Measurements from ENCODE around the gene CCDC102B. TPM values are rescaled to one million over a fixed set of nuclear protein-coding genes. Genes with fewer than 3 reads are reported as not detected.
A peak's percentile ranks its signal among the peaks of the same experiment; 100 is the strongest.

Gene CCDC102B
- total and polyA plus RNA-seq, 12 donors, result 2.7 to 16.7 (median 8.6) TPM

DNA sequence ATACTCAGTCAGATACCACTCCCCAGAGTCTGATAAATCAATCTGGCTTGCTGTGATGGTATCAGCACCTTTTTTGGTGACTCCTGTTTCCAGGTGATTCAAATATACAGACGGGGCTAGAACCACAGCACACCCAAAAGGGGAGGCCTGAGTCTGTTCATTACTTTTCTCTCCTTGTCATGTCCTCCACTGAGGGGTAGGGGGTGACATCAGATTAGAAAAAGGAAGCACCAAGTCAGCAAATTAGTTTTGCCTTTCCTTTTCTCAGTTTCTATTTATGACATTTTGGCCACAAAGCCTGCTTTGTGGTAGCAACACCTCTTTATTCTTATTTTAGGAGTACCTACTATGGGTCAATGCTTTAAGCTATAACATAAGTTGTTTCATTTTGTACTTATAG, 127.4 kb downstream of the CCDC102B start:
- no peaks in the 10 kb centered on the region for H3K9me3 ChIP-seq (replicated peaks in 1 of 3)
- H3K4me3 ChIP-seq, result no peak overlapping the region
- no peak for DNase-seq
- no peak overlapping the region for H3K27ac ChIP-seq
- intact Hi-C loops (cut with DNase I), result no loop called here
- no peaks in the 10 kb centered on the region for H3K27me3 ChIP-seq
- H3K36me3 ChIP-seq (replicated peaks in 1 of 2), result no peaks in the 10 kb centered on the region
- 20 to 50% (median 24%) methylated on average over 1 of the region's 1 CpG for WGBS, 4 donors
- TF ChIP-seq, protein P1, sequence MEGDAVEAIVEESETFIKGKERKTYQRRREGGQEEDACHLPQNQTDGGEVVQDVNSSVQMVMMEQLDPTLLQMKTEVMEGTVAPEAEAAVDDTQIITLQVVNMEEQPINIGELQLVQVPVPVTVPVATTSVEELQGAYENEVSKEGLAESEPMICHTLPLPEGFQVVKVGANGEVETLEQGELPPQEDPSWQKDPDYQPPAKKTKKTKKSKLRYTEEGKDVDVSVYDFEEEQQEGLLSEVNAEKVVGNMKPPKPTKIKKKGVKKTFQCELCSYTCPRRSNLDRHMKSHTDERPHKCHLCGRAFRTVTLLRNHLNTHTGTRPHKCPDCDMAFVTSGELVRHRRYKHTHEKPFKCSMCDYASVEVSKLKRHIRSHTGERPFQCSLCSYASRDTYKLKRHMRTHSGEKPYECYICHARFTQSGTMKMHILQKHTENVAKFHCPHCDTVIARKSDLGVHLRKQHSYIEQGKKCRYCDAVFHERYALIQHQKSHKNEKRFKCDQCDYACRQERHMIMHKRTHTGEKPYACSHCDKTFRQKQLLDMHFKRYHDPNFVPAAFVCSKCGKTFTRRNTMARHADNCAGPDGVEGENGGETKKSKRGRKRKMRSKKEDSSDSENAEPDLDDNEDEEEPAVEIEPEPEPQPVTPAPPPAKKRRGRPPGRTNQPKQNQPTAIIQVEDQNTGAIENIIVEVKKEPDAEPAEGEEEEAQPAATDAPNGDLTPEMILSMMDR (IDR thresholded peaks at IDR 0.05), result peak in 2 of 6 experiments; percentile 6 to 15
- TF ChIP-seq POLR2A (IDR thresholded peaks at IDR 0.05), result no peak
- no peaks in the 10 kb centered on the region for H3K4me1 ChIP-seq (replicated peaks in 1 of 2)

DNA sequence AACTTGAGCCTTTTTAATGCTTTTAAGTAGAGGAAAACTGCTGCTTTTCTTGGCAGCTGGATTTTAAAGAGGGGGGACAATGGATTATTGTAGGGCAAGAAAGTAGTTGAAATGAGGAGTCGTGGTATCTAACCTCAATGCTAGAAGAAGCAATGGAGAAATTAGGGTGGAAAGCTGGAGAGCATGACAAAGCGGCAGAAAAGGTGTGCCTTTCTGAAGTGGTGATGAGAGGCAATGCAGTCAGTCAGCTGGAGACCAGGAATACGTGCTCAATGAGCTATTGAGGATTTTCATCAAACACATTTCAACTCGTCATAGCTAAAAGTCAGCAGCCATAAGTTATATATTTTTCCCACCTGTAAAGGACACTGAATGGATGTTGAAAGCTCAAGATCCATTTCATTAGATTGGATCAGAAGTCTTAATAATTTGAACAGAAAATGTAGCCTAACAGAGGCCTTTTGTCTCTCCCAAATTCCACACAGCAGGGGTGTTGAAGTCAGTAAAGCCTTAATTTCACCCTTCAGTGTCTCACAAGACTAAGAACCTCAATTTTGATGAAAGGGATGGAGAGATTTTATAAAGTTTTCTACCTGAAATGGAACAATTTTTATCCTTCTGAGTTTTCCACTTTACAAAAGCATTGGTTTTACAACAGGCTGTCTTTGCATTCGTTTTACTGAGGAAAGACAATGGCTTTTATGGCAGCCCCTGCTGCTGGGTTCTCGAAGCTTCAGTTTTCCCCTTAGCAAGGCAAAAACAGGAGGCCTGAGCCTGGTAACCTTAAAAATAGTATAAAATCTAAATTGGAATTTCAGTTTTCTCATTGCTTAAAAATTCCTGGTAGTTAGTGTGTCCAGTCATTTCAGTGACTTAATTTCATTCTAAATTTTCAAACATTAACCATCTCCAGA, 131.1 kb downstream of the CCDC102B start:
- no peak overlapping the region for H3K4me3 ChIP-seq
- TF ChIP-seq POLR2A (IDR thresholded peaks at IDR 0.05), result no peak
- TF ChIP-seq, protein P1 (IDR thresholded peaks at IDR 0.05), result no peak

DNA sequence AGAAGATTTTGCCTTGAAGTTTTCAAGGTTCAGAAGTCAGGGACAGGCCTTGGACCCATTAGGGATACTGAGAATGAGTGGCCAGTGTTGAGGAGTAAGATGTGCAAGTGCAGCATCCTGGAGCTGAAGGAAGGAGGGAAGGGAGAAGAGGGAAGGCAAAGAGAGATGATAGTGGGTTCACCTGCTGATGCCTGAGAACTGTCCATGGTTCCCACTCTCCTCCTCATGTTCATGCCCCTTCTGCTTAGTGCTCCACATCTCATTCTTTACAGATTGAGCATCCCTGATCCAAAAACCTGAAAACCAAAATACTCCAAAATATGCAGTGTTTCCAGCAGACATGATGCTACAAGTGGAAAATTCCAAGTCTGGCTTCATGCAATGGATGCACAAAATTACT, 137.8 kb downstream of the CCDC102B start:
- Histone ChIP-seq H3K36me3 (replicated peaks in 1 of 2) (no peaks in the 10 kb centered on the region), H3K9me3 (replicated peaks in 1 of 3) (no peaks in the 10 kb centered on the region), H3K4me1 (replicated peaks in 1 of 2) (no peaks in the 10 kb centered on the region), H3K27ac (no peak overlapping the region), H3K4me3 (no peak overlapping the region), H3K27me3 (no peaks in the 10 kb centered on the region)
- TF ChIP-seq POLR2A (IDR thresholded peaks at IDR 0.05), result no peak
- TF ChIP-seq, protein P1 (IDR thresholded peaks at IDR 0.05), result no peak
- intact Hi-C loops (cut with DNase I), result no loop called here
- no peak for DNase-seq

More for the DNA sequence above, 131.1 kb downstream of the CCDC102B start:
- intact Hi-C loops (cut with DNase I), result no loop called here
- H3K27me3 ChIP-seq, result no peaks in the 10 kb centered on the region
- no peak for DNase-seq
- no peaks in the 10 kb centered on the region for H3K4me1 ChIP-seq (replicated peaks in 1 of 2)
- H3K9me3 ChIP-seq (replicated peaks in 1 of 3), result no peaks in the 10 kb centered on the region
- WGBS, 4 donors, result 64 to 71% (median 66%) methylated on average over 6 of the region's 6 CpGs
- no peak overlapping the region for H3K27ac ChIP-seq
- H3K36me3 ChIP-seq (replicated peaks in 1 of 2), result no peaks in the 10 kb centered on the region

DNA sequence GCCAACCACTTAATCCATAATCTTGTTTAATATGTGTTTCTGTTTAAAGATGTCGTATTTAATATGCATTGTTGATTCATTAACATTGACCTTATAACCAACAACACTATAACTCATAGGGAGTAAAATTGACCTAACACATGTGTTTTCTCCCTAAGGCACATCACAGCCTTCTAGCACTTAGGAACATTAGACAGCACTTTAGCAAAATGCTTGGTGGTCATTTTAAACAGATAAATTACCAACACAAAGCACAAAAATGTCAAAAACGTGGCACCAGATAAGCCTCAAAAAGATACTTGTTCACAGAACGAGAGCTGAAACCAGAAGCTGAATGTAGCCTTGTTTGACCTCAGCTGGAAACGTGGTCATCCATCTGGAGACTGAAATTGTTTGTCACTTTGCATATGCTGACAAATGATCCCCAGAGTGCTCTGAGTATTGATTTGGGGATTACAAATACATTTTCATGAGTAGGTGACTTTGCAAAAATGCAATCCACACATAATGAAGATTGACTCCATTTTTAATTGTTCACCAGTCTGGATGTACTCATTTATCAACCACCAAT, 139.2 kb downstream of the CCDC102B start:
- intact Hi-C loops (cut with DNase I), result no loop called here
- no peak for DNase-seq
- Histone ChIP-seq H3K9me3 (replicated peaks in 1 of 3) (no peaks in the 10 kb centered on the region), H3K4me3 (no peak overlapping the region), H3K27me3 (no peaks in the 10 kb centered on the region), H3K4me1 (replicated peaks in 1 of 2) (no peaks in the 10 kb centered on the region), H3K36me3 (replicated peaks in 1 of 2) (no peaks in the 10 kb centered on the region), H3K27ac (no peak overlapping the region)
- WGBS, 4 donors, result 39 to 51% (median 41%) methylated on average over 4 of the region's 4 CpGs
- no peak for TF ChIP-seq POLR2A (IDR thresholded peaks at IDR 0.05)
- TF ChIP-seq, protein P1 (IDR thresholded peaks at IDR 0.05), result no peak
